PFSK-1 (cell line): ENCODE measurements around the gene MFAP4.

Experiments
- FOXP2 ChIP-seq: optimal IDR thresholded peaks from 2 replicates; pipeline ENCODE3; 2011; ENCODE audit warnings: borderline replicate concordance, control low read depth, inconsistent platforms; ENCODE audit not compliant: insufficient read depth; ENCODE audit errors: extremely low read length, extremely low read depth
- POLR2AphosphoS5 ChIP-seq: IDR thresholded peaks from 2 replicates; pipeline ENCODE4 v1.6.1; 2012; ENCODE audit warnings: low read depth, mild to moderate bottlenecking, control low read depth, low read length, moderate library complexity
- REST ChIP-seq, 2 experiments: IDR thresholded peaks; 2 replicates each; pipeline versions ENCODE4 v1.6.1 to v1.8.0; 2011 to 2012; ENCODE audit warnings: low read depth in 2 of 2, low read length in 2 of 2, control low read depth in 1 of 2, inconsistent platforms in 1 of 2, mild to moderate bottlenecking in 1 of 2, moderate library complexity in 1 of 2; ENCODE audit not compliant: insufficient read depth in 1 of 2
- SIN3A ChIP-seq: IDR thresholded peaks from 2 replicates; pipeline ENCODE4 v1.6.1; 2012; ENCODE audit warnings: mild to moderate bottlenecking, low read length, moderate library complexity, borderline replicate concordance; ENCODE audit not compliant: insufficient read depth
- TAF1 ChIP-seq: IDR thresholded peaks from 2 replicates; pipeline ENCODE4 v1.6.1; 2012; ENCODE audit warnings: low read length, control low read depth, borderline replicate concordance; ENCODE audit not compliant: insufficient read depth

Gene MFAP4

GRCh38 chr17:19336938-19337711, 49.9 kb downstream of the MFAP4 start:
- TF ChIP-seq REST (IDR thresholded peaks at IDR 0.05; ENCODE audit: insufficient read depth in 1 of 2, low read depth in 2 of 2, low read length in 2 of 2) (no peak), POLR2AphosphoS5 (no peak), FOXP2 (peak; percentile 20), TAF1 (no peak), SIN3A (no peak)

- TF ChIP-seq REST (IDR thresholded peaks at IDR 0.05; ENCODE audit: insufficient read depth in 1 of 2, low read depth in 2 of 2, low read length in 2 of 2) (no peak), FOXP2 (no peak), TAF1 (no peak), POLR2AphosphoS5 (no peak), SIN3A (no peak)
Observed at GRCh38 chr17:19335951-19336631, 50.9 kb downstream of the MFAP4 start.

- TF ChIP-seq FOXP2 (no peak), REST (IDR thresholded peaks at IDR 0.05; ENCODE audit: insufficient read depth in 1 of 2, low read depth in 2 of 2, low read length in 2 of 2) (no peak), POLR2AphosphoS5 (no peak), SIN3A (no peak), TAF1 (no peak)
Observed at GRCh38 chr17:19334331-19334730, 52.7 kb downstream of the MFAP4 start.

- TF ChIP-seq POLR2AphosphoS5, result no peak
- TF ChIP-seq REST (IDR thresholded peaks at IDR 0.05; ENCODE audit: insufficient read depth in 1 of 2, low read depth in 2 of 2, low read length in 2 of 2), result no peak
- no peak for TF ChIP-seq FOXP2
- no peak for TF ChIP-seq TAF1
- TF ChIP-seq SIN3A, result no peak
Observed at GRCh38 chr17:19333736-19334290, 53.2 kb downstream of the MFAP4 start.
